ENCODE results near the gene PRKCZ. TPM values are rescaled to one million over a fixed set of nuclear protein-coding genes. Genes with fewer than 3 reads are reported as not detected.

The PRKCZ gene
- total RNA-seq, 1 donor from 2014 or later: 120 TPM

GRCh38 chr1:2208309-2209239, 158.4 kb downstream of the PRKCZ start:
- Mint-ChIP-seq H3K27me3 (ENCODE audit: unreplicated experiment) (peaks cover 2% of the 10 kb centered on the region), H3K36me3 (ENCODE audit: unreplicated experiment) (no peaks in the 10 kb centered on the region), H3K4me1 (ENCODE audit: low read depth, unreplicated experiment) (peaks cover 14% of the 10 kb centered on the region), H3K4me3 (ENCODE audit: unreplicated experiment) (peak overlapping the region; percentile 47), H3K9me3 (ENCODE audit: unreplicated experiment) (no peaks in the 10 kb centered on the region), H3K27ac (ENCODE audit: unreplicated experiment) (peak overlapping the region; percentile 79)
- no peak for DNase-seq
- no peak for TF ChIP-seq CTCF (IDR thresholded peaks at IDR 0.05; ENCODE audit: partially characterized antibody, unreplicated experiment)

- H3K36me3 Mint-ChIP-seq (ENCODE audit: unreplicated experiment): no peaks in the 10 kb centered on the region
- H3K9me3 Mint-ChIP-seq (ENCODE audit: unreplicated experiment): no peaks in the 10 kb centered on the region
- H3K27ac Mint-ChIP-seq (ENCODE audit: unreplicated experiment): peak overlapping the region; percentile 79
- H3K4me3 Mint-ChIP-seq (ENCODE audit: unreplicated experiment): peak overlapping the region; percentile 47
- peaks cover 14% of the 10 kb centered on the region for H3K4me1 Mint-ChIP-seq (ENCODE audit: low read depth, unreplicated experiment)
- no peak for TF ChIP-seq CTCF (IDR thresholded peaks at IDR 0.05; ENCODE audit: partially characterized antibody, unreplicated experiment)
- DNase-seq: no peak
- peaks cover 2% of the 10 kb centered on the region for H3K27me3 Mint-ChIP-seq (ENCODE audit: unreplicated experiment)
Observed at GRCh38 chr1:2209400-2210083, 159.3 kb downstream of the PRKCZ start.

- Mint-ChIP-seq H3K9me3 (ENCODE audit: unreplicated experiment) (no peaks in the 10 kb centered on the region), H3K27me3 (ENCODE audit: unreplicated experiment) (peaks cover 2% of the 10 kb centered on the region), H3K4me1 (ENCODE audit: low read depth, unreplicated experiment) (peaks cover 14% of the 10 kb centered on the region), H3K4me3 (ENCODE audit: unreplicated experiment) (no peak overlapping the region), H3K36me3 (ENCODE audit: unreplicated experiment) (no peaks in the 10 kb centered on the region), H3K27ac (ENCODE audit: unreplicated experiment) (peak overlapping the region; percentile 33)
- TF ChIP-seq CTCF (IDR thresholded peaks at IDR 0.05; ENCODE audit: partially characterized antibody, unreplicated experiment): no peak
- no peak for DNase-seq
Observed at GRCh38 chr1:2210084-2210653, 160.0 kb downstream of the PRKCZ start.

- H3K27me3 Mint-ChIP-seq (ENCODE audit: unreplicated experiment): peaks cover 2% of the 10 kb centered on the region
- no peak overlapping the region for H3K4me3 Mint-ChIP-seq (ENCODE audit: unreplicated experiment)
- no peak for TF ChIP-seq CTCF (IDR thresholded peaks at IDR 0.05; ENCODE audit: partially characterized antibody, unreplicated experiment)
Observed at GRCh38 chr1:2210786-2211185, 160.6 kb downstream of the PRKCZ start.

More at GRCh38 chr1:2210786-2211185, 160.6 kb downstream of the PRKCZ start:
- Mint-ChIP-seq H3K9me3 (ENCODE audit: unreplicated experiment) (no peaks in the 10 kb centered on the region), H3K27ac (ENCODE audit: unreplicated experiment) (no peak overlapping the region), H3K4me1 (ENCODE audit: low read depth, unreplicated experiment) (peaks cover 14% of the 10 kb centered on the region), H3K36me3 (ENCODE audit: unreplicated experiment) (no peaks in the 10 kb centered on the region)
- DNase-seq: no peak

All from glutamatergic neuron (in vitro differentiated cells).